ENCODE data around the gene PSAT1. TPM values are rescaled to one million over a fixed set of nuclear protein-coding genes. Genes with fewer than 3 reads are reported as not detected.

The PSAT1 gene
- total RNA-seq, 2 donors from 2014 or later = 1.6 to 1.9 TPM

- no peak for ATAC-seq (ENCODE audit: insufficient number of reproducible peaks, low FRiP score, low read depth)
- no peak overlapping the region for H3K4me3 ChIP-seq
- no peaks in the 10 kb centered on the region for H3K36me3 ChIP-seq
- no peaks in the 10 kb centered on the region for H3K27me3 ChIP-seq (replicated peaks; ENCODE audit: insufficient read depth)
- no peaks in the 10 kb centered on the region for H3K9me3 ChIP-seq
- no peak for DNase-seq (ENCODE audit: low spot score)
- no peaks in the 10 kb centered on the region for H3K4me1 ChIP-seq (ENCODE audit: control insufficient read depth in 1 of 2, low read depth in 2 of 2)
- H3K27ac ChIP-seq = no peak overlapping the region
- no peak for TF ChIP-seq CTCF (IDR thresholded peaks at IDR 0.05)
Measured at GRCh38 chr9:78332381-78332780, 35.5 kb downstream of the PSAT1 start.

- no peaks in the 10 kb centered on the region for H3K27me3 ChIP-seq (replicated peaks; ENCODE audit: insufficient read depth)
- no peak for TF ChIP-seq CTCF (IDR thresholded peaks at IDR 0.05)
- H3K36me3 ChIP-seq = no peaks in the 10 kb centered on the region
- no peaks in the 10 kb centered on the region for H3K4me1 ChIP-seq (ENCODE audit: control insufficient read depth in 1 of 2, low read depth in 2 of 2)
- H3K4me3 ChIP-seq = no peak overlapping the region
- DNase-seq (ENCODE audit: low spot score) (no peak), ATAC-seq (ENCODE audit: insufficient number of reproducible peaks, low FRiP score, low read depth) (no peak)
- no peak overlapping the region for H3K27ac ChIP-seq
- no peaks in the 10 kb centered on the region for H3K9me3 ChIP-seq
Measured at GRCh38 chr9:78348848-78349247, 51.9 kb downstream of the PSAT1 start.

GRCh38 chr9:78351816-78352215 lies 54.9 kb downstream of the PSAT1 start:
- H3K9me3 ChIP-seq = no peaks in the 10 kb centered on the region
- no peak for ATAC-seq (ENCODE audit: insufficient number of reproducible peaks, low FRiP score, low read depth)
- no peaks in the 10 kb centered on the region for H3K27me3 ChIP-seq (replicated peaks; ENCODE audit: insufficient read depth)

GRCh38 chr9:78354324-78354973 lies 57.5 kb downstream of the PSAT1 start:
- no peaks in the 10 kb centered on the region for H3K36me3 ChIP-seq

More at GRCh38 chr9:78351816-78352215, 54.9 kb downstream of the PSAT1 start:
- no peak for DNase-seq (ENCODE audit: low spot score)
- H3K36me3 ChIP-seq = no peaks in the 10 kb centered on the region
- no peak overlapping the region for H3K4me3 ChIP-seq
- no peak for TF ChIP-seq CTCF (IDR thresholded peaks at IDR 0.05)
- no peak overlapping the region for H3K27ac ChIP-seq
- H3K4me1 ChIP-seq (ENCODE audit: control insufficient read depth in 1 of 2, low read depth in 2 of 2) = no peaks in the 10 kb centered on the region

GRCh38 chr9:78354989-78355388 lies 58.1 kb downstream of the PSAT1 start:
- no peak for TF ChIP-seq CTCF (IDR thresholded peaks at IDR 0.05)
- Histone ChIP-seq H3K27ac (no peak overlapping the region), H3K27me3 (replicated peaks; ENCODE audit: insufficient read depth) (no peaks in the 10 kb centered on the region)

More at GRCh38 chr9:78354324-78354973, 57.5 kb downstream of the PSAT1 start:
- Histone ChIP-seq H3K27me3 (replicated peaks; ENCODE audit: insufficient read depth) (no peaks in the 10 kb centered on the region), H3K4me1 (ENCODE audit: control insufficient read depth in 1 of 2, low read depth in 2 of 2) (no peaks in the 10 kb centered on the region), H3K9me3 (no peaks in the 10 kb centered on the region), H3K27ac (no peak overlapping the region), H3K4me3 (no peak overlapping the region)
- no peak for TF ChIP-seq CTCF (IDR thresholded peaks at IDR 0.05)
- ATAC-seq (ENCODE audit: insufficient number of reproducible peaks, low FRiP score, low read depth) (no peak), DNase-seq (ENCODE audit: low spot score) (no peak)

More at GRCh38 chr9:78354989-78355388, 58.1 kb downstream of the PSAT1 start:
- ATAC-seq (ENCODE audit: insufficient number of reproducible peaks, low FRiP score, low read depth) (no peak), DNase-seq (ENCODE audit: low spot score) (no peak)
- H3K9me3 ChIP-seq = no peaks in the 10 kb centered on the region
- H3K4me1 ChIP-seq (ENCODE audit: control insufficient read depth in 1 of 2, low read depth in 2 of 2) = no peaks in the 10 kb centered on the region
- H3K4me3 ChIP-seq = no peak overlapping the region
- H3K36me3 ChIP-seq = no peaks in the 10 kb centered on the region

Data from thoracic aorta (tissue), 2 donors.